Measurements from ENCODE around the gene CCDC197. TPM values are rescaled to one million over a fixed set of nuclear protein-coding genes. Genes with fewer than 3 reads are reported as not detected.

Gene CCDC197
- total RNA-seq, 1 donor from 2014 or later = 1.2 TPM

GRCh38 chr14:93976477-93977057 is 20.5 kb upstream of the CCDC197 start, which contains the start of gene ASB2:
ASB2 (minus strand) TSS chr14:93976570; CDS start chr14:93964539, 12,031 bp downstream.
- Histone ChIP-seq H3K9me3 (replicated peaks) (no peaks in the 10 kb centered on the region), H3K36me3 (no peaks in the 10 kb centered on the region), H3K4me3 (peak within 1 kb of the TSS; percentile 67), H3K27me3 (ENCODE audit: low read depth) (no peaks in the 10 kb centered on the region), H3K4me1 (peaks cover 68% of the 10 kb centered on the region), H3K27ac (replicated peaks) (peak within 1 kb of the TSS; percentile 89)
- TF ChIP-seq CTCF (IDR thresholded peaks at IDR 0.05; ENCODE audit: borderline replicate concordance) = no peak
- DNase-seq = no peak
- intact Hi-C loops (cut with micrococcal nuclease) = no loop called here

DNA sequence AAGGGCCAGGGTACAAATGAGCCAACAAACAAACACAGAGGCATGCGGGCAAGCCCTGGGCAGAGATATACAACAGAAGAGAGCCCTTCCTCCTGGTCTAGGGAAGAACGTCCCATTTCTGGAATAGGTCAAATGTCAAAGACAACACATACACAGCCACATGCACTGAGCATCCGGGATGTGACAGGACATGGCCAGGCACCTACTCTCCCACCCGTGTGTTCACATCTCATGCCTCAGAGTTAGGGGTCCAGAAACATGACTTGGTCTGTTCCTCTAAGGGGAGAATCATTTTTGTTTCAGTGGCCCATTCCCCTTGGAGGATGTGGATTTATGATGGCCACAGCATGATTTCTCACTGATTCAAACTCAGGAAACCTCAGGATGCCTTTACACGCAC is 19.9 kb upstream of the CCDC197 start:
- Histone ChIP-seq H3K36me3 (no peaks in the 10 kb centered on the region), H3K27me3 (ENCODE audit: low read depth) (no peaks in the 10 kb centered on the region), H3K4me3 (peak overlapping the region; percentile 67), H3K9me3 (replicated peaks) (no peaks in the 10 kb centered on the region), H3K27ac (replicated peaks) (peak overlapping the region; percentile 89), H3K4me1 (peaks cover 68% of the 10 kb centered on the region)
- no peak for TF ChIP-seq CTCF (IDR thresholded peaks at IDR 0.05; ENCODE audit: borderline replicate concordance)
- intact Hi-C loops (cut with micrococcal nuclease) = no loop called here
- no peak for DNase-seq

DNA sequence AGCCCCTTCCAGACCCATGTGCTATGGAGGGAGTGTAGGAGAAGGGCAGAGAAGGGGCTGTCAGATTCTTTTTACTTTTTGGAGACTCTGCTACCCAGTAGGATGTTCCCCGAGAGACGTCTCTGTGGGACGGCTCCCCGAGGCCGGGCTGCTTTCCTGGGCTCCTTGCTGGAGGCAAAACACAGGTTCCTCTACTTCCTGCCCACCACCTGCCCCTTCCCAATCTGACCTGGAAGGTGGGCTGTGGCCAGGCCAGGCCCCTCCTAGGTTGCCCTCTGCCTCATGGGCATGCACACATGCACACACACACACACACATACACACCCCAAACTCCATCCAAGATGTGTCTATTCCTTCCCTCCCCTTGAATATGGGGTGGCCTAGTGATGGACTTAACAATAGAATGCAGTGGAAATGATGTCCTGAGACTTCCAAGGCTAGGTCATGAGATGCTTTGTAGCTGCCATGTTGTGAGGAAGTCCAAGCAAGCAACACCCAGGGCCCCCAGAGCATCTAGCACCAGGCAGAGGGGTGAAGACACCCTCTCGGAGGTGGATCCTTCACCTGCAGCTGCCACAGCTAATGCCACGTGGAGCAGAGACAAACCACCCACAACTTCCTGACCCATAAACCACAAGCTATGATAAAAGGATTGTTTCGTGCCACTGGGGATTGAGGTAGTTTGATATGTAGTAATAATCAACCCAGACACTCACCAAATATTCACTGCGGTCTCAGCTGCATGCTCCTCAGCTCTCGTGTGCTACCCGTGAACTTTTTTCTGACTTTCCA is 19.1 kb upstream of the CCDC197 start:
- H3K9me3 ChIP-seq (replicated peaks) = no peaks in the 10 kb centered on the region
- TF ChIP-seq CTCF (IDR thresholded peaks at IDR 0.05; ENCODE audit: borderline replicate concordance) = no peak
- no peaks in the 10 kb centered on the region for H3K36me3 ChIP-seq
- H3K4me3 ChIP-seq = no peak overlapping the region
- no peaks in the 10 kb centered on the region for H3K27me3 ChIP-seq (ENCODE audit: low read depth)
- intact Hi-C loops (cut with micrococcal nuclease) = no loop called here
- peaks cover 68% of the 10 kb centered on the region for H3K4me1 ChIP-seq
- H3K27ac ChIP-seq (replicated peaks) = peak overlapping the region; percentile 89
- DNase-seq = no peak

- Histone ChIP-seq H3K9me3 (replicated peaks) (no peaks in the 10 kb centered on the region), H3K4me1 (peaks cover 68% of the 10 kb centered on the region), H3K36me3 (no peaks in the 10 kb centered on the region), H3K27me3 (ENCODE audit: low read depth) (no peaks in the 10 kb centered on the region), H3K4me3 (no peak overlapping the region), H3K27ac (replicated peaks) (peak overlapping the region; percentile 89)
- intact Hi-C loops (cut with micrococcal nuclease) = no loop called here
- TF ChIP-seq CTCF (IDR thresholded peaks at IDR 0.05; ENCODE audit: borderline replicate concordance) = no peak
- DNase-seq = no peak
Measured at GRCh38 chr14:93978735-93979134, 18.4 kb upstream of the CCDC197 start.

- Histone ChIP-seq H3K4me1 (peaks cover 80% of the 10 kb centered on the region), H3K36me3 (no peaks in the 10 kb centered on the region), H3K4me3 (no peak overlapping the region), H3K27ac (replicated peaks) (peak overlapping the region; percentile 89), H3K27me3 (ENCODE audit: low read depth) (no peaks in the 10 kb centered on the region), H3K9me3 (replicated peaks) (no peaks in the 10 kb centered on the region)
- intact Hi-C loops (cut with micrococcal nuclease) = no loop called here
- DNase-seq = peak; percentile 85
- TF ChIP-seq CTCF (IDR thresholded peaks at IDR 0.05; ENCODE audit: borderline replicate concordance) = no peak
Measured at GRCh38 chr14:93980456-93981201, 16.5 kb upstream of the CCDC197 start.

Data from left ventricle myocardium inferior (tissue), 1 donor.